Choroid plexus epithelial cell (primary cell): Measurements from ENCODE around the gene PARD6A.

Experiments used
- DNase-seq: peaks from one replicate; pipeline ENCODE4 v3.0.0-alpha.2; 2010; ENCODE audit warnings: low read depth
- H3K4me3 ChIP-seq: 2 replicates; pipeline ENCODE4 v1.5.1; 2011; ENCODE audit warnings: low read depth, mild to moderate bottlenecking, control low read depth, low read length, moderate library complexity
- CTCF ChIP-seq: conservative IDR thresholded peaks from 2 replicates; pipeline ENCODE4 v1.5.1; 2011; ENCODE audit warnings: low read depth, mild to moderate bottlenecking, control low read depth, inconsistent platforms, low read length, moderate library complexity

PARD6A gene

GRCh38 chr16:67694611-67695010, 33.9 kb downstream of the PARD6A start:
- TF ChIP-seq CTCF = no peak
- DNase-seq = no peak
- no peak overlapping the region for H3K4me3 ChIP-seq

GRCh38 chr16:67697422-67698185, 36.8 kb downstream of the PARD6A start:
- TF ChIP-seq CTCF = no peak
- no peak overlapping the region for H3K4me3 ChIP-seq
- no peak for DNase-seq

GRCh38 chr16:67699265-67699664, 38.5 kb downstream of the PARD6A start:
- no peak for TF ChIP-seq CTCF
- no peak overlapping the region for H3K4me3 ChIP-seq
- DNase-seq = no peak

- TF ChIP-seq CTCF = no peak
- H3K4me3 ChIP-seq = no peak overlapping the region
- no peak for DNase-seq
Measured at GRCh38 chr16:67701420-67701819, 40.7 kb downstream of the PARD6A start.

GRCh38 chr16:67702130-67702529, 41.4 kb downstream of the PARD6A start:
- TF ChIP-seq CTCF = no peak
- H3K4me3 ChIP-seq = no peak overlapping the region
- no peak for DNase-seq

- DNase-seq = no peak
- TF ChIP-seq CTCF = no peak
- no peak overlapping the region for H3K4me3 ChIP-seq
Measured at GRCh38 chr16:67703626-67704025, 42.9 kb downstream of the PARD6A start.

GRCh38 chr16:67704110-67704509, 43.4 kb downstream of the PARD6A start:
- H3K4me3 ChIP-seq = no peak overlapping the region
- no peak for TF ChIP-seq CTCF
- no peak for DNase-seq
